GM12874 (cell line): Measurements from ENCODE around the gene IRF4.

Experiments used
- TF ChIP-seq, protein P1 (sequence below): IDR thresholded peaks from 2 replicates; pipeline ENCODE4 v1.5.1; 2011; ENCODE audit warnings: low read depth, mild to moderate bottlenecking, control low read depth, low read length, moderate library complexity; ENCODE audit not compliant: insufficient read depth

Gene IRF4

GRCh38 chr6:390914-391558 lies 516 bp upstream of the IRF4 start:
- TF ChIP-seq, protein P1, sequence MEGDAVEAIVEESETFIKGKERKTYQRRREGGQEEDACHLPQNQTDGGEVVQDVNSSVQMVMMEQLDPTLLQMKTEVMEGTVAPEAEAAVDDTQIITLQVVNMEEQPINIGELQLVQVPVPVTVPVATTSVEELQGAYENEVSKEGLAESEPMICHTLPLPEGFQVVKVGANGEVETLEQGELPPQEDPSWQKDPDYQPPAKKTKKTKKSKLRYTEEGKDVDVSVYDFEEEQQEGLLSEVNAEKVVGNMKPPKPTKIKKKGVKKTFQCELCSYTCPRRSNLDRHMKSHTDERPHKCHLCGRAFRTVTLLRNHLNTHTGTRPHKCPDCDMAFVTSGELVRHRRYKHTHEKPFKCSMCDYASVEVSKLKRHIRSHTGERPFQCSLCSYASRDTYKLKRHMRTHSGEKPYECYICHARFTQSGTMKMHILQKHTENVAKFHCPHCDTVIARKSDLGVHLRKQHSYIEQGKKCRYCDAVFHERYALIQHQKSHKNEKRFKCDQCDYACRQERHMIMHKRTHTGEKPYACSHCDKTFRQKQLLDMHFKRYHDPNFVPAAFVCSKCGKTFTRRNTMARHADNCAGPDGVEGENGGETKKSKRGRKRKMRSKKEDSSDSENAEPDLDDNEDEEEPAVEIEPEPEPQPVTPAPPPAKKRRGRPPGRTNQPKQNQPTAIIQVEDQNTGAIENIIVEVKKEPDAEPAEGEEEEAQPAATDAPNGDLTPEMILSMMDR = no peak

GRCh38 chr6:392441-393390 lies 1.2 kb downstream of the IRF4 start:
- TF ChIP-seq, protein P1 = no peak

- TF ChIP-seq, protein P1 = no peak
Observed at GRCh38 chr6:393391-394221, 2.1 kb downstream of the IRF4 start.

DNA sequence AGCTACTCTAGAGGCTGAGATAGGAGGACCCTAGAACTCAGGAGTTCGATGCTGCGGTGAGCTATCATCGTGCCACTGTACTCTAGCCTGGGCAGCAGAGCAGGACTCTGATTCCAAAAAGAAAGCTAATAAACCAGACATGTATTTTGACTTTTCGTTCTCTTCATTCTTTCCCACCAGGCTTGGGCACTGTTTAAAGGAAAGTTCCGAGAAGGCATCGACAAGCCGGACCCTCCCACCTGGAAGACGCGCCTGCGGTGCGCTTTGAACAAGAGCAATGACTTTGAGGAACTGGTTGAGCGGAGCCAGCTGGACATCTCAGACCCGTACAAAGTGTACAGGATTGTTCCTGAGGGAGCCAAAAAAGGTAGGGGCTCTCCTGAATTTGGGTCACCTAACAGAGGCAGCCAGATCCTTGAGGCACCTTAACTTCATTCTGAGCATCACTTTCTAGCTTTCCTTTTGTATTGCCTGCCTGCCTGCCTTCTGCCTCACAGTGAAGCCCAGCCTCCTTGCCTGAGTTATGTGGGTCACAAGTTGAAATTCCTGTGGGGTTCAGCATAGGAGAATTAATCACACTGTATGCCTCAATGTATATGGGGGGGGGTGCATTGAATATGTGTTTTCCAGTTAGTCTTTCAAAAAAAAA lies 3.2 kb downstream of the IRF4 start:
- TF ChIP-seq, protein P1 = no peak

DNA sequence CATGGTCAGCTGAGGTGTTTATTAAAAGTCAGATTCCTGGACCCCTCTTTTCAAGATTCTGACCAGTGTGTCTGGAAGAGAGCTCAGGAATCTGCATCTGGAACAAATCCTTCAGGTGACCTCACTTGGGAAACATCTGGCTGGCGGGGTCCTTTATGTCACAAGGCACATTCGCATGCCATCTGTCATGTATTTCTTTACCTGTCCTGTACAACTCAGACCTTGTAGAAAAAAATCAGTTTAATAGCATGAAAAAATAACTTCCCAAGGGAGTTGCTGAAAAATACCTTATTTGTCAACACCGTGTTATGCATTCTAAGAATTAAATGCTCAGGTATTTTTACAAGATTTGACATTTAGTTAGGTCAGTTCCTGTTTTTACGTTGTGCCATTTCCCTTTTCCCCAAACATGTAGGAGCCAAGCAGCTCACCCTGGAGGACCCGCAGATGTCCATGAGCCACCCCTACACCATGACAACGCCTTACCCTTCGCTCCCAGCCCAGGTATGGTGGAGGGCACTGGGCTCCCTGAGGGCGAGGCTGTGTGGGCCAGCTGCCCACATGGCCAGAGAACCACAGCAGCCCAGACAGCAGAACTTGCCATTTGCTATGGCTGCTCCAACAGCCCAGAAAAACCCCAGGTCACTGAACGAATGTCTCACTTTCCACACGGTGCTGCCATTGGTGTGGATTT lies 4.0 kb downstream of the IRF4 start:
- TF ChIP-seq, protein P1 = no peak

DNA sequence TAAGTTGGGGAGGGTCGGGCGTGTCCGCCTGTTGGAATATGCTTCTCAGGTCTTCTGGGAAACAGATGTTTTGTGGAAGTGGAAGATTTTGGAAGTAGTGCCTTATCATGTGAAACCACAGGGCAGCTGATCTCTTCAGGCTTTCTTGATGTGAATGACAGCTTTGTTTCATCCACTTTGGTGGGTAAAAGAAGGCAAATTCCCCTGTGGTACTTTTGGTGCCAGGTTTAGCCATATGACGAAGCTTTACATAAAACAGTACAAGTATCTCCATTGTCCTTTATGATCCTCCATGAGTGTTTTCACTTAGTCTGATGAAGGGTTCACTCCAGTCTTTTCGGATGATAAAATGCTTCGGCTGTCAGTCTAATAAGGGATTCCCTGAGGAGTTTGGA lies 4.6 kb downstream of the IRF4 start:
- TF ChIP-seq, protein P1 = no peak
